HG02763 (cell line): Measurements from ENCODE around the gene ADAM19.
A peak's percentile ranks its signal among the peaks of the same experiment; 100 is the strongest.

Experiments used
- ATAC-seq: cut with Tn5 transposase; IDR thresholded peaks from one replicate; pipeline ENCODE4 v1.9.1; 2021; ENCODE audit warnings: mild to moderate bottlenecking, moderate library complexity; ENCODE audit not compliant: unreplicated experiment

Gene ADAM19

GRCh38 chr5:157469073-157469472 is 106.5 kb downstream of the ADAM19 start:
- no peak for ATAC-seq

- no peak for ATAC-seq
Observed at GRCh38 chr5:157468293-157468965, 107.1 kb downstream of the ADAM19 start.

- peak; percentile 61 for ATAC-seq
Observed at GRCh38 chr5:157464519-157465171, 110.9 kb downstream of the ADAM19 start.

- ATAC-seq, result no peak
Observed at GRCh38 chr5:157463621-157464518, 111.7 kb downstream of the ADAM19 start.

- no peak for ATAC-seq
Observed at GRCh38 chr5:157463081-157463480, 112.5 kb downstream of the ADAM19 start.

- no peak for ATAC-seq
Observed at GRCh38 chr5:157460921-157461792, 114.4 kb downstream of the ADAM19 start.

GRCh38 chr5:157459715-157460599 is 115.6 kb downstream of the ADAM19 start, which contains the start of gene NIPAL4:
Gene NIPAL4, plus strand, starts transcription at chr5:157460213. Its CDS starts 108 bp downstream, at chr5:157460321.
- ATAC-seq, result no peak

- ATAC-seq, result no peak
Observed at GRCh38 chr5:157458835-157459234, 116.7 kb downstream of the ADAM19 start.

- no peak for ATAC-seq
Observed at GRCh38 chr5:157457391-157457790, 118.2 kb downstream of the ADAM19 start.

- no peak for ATAC-seq
Observed at GRCh38 chr5:157456301-157456700, 119.3 kb downstream of the ADAM19 start.

- ATAC-seq, result no peak
Observed at GRCh38 chr5:157455057-157455456, 120.5 kb downstream of the ADAM19 start.

- ATAC-seq, result no peak
Observed at GRCh38 chr5:157454273-157454672, 121.3 kb downstream of the ADAM19 start.

- no peak for ATAC-seq
Observed at GRCh38 chr5:157451806-157452205, 123.8 kb downstream of the ADAM19 start.

- no peak for ATAC-seq
Observed at GRCh38 chr5:157450024-157450423, 125.6 kb downstream of the ADAM19 start.

- no peak for ATAC-seq
Observed at GRCh38 chr5:157449011-157449723, 126.4 kb downstream of the ADAM19 start.

- ATAC-seq, result no peak
Observed at GRCh38 chr5:157447201-157447637, 128.4 kb downstream of the ADAM19 start.

- no peak for ATAC-seq
Observed at GRCh38 chr5:157446412-157446935, 129.1 kb downstream of the ADAM19 start.

- ATAC-seq, result no peak
Observed at GRCh38 chr5:157445745-157446411, 129.7 kb downstream of the ADAM19 start.
